ENCODE results near the gene DNAH8. TPM values are rescaled to one million over a fixed set of nuclear protein-coding genes. Genes with fewer than 3 reads are reported as not detected.
A peak's percentile ranks its signal among the peaks of the same experiment; 100 is the strongest.

Gene DNAH8
- total RNA-seq, 1 experiment from 2014 or later, result 0.15 TPM

GRCh38 chr6:38846844-38847243 is 131.7 kb downstream of the DNAH8 start:
- Histone ChIP-seq H4K20me1 (ENCODE audit: low read length) (no peaks in the 10 kb centered on the region), H3K4me1 (ENCODE audit: insufficient read depth, low read length) (peaks cover 16% of the 10 kb centered on the region), H3K79me2 (ENCODE audit: low read length) (no peaks in the 10 kb centered on the region), H3K4me2 (ENCODE audit: low read length) (no peak overlapping the region; the same call in 1 of the 2 replicates), H3K27ac (ENCODE audit: low read length) (no peak overlapping the region), H3K27me3 (ENCODE audit: low read length) (0 out of 2 replicates have a peak, but pooled peaks cover 4% of the 10 kb centered on the region), H3K9ac (ENCODE audit: low read length) (no peak overlapping the region), H3K9me2 (replicated peaks; ENCODE audit: low read length) (no peaks in the 10 kb centered on the region), H3F3A (ENCODE audit: low read length, unreplicated experiment) (no peaks in the 10 kb centered on the region), H3K36me3 (ENCODE audit: low read depth, low read length) (no peaks in the 10 kb centered on the region), H3K4me3 (ENCODE audit: low read length) (no peak overlapping the region), H3K9me3 (ENCODE audit: low read length) (no peaks in the 10 kb centered on the region), H2AFZ (ENCODE audit: low read length) (no peak overlapping the region)
- ChIA-PET POLR2A (ENCODE audit: unreplicated experiment) (no interaction called here), CTCF (interaction anchor here (0.6 kb wide), 1 partner anchor 52 kb away, joined by 4 read pairs; no protein-coding TSS in a partner anchor)
- ATAC-seq (peak; percentile 89), DNase-seq (peak; percentile 92)
- no TSS peak for BruUV-seq (replicated peaks)
- TF ChIP-seq EZH2 (IDR thresholded peaks at IDR 0.05; ENCODE audit: low read length, unreplicated experiment) (no peak), EZH2phosphoT487 (IDR thresholded peaks at IDR 0.05; ENCODE audit: borderline replicate concordance, low read length) (no peak), CTCF (conservative IDR thresholded peaks at IDR 0.05; ENCODE audit: low read depth, low read length) (no peak)
- intact Hi-C loops (cut with micrococcal nuclease), result no loop called here

- ChIA-PET CTCF (interaction anchor here (0.6 kb wide), 1 partner anchor 53 kb away, joined by 4 read pairs; no protein-coding TSS in a partner anchor), POLR2A (ENCODE audit: unreplicated experiment) (no interaction called here)
- H3K9me2 ChIP-seq (replicated peaks; ENCODE audit: low read length), result no peaks in the 10 kb centered on the region
- H3K9ac ChIP-seq (ENCODE audit: low read length), result no peak overlapping the region
- H3F3A ChIP-seq (ENCODE audit: low read length, unreplicated experiment), result no peaks in the 10 kb centered on the region
- no peak overlapping the region for H2AFZ ChIP-seq (ENCODE audit: low read length)
- BruUV-seq (replicated peaks), result no TSS peak
- peaks cover 16% of the 10 kb centered on the region for H3K4me1 ChIP-seq (ENCODE audit: insufficient read depth, low read length)
- peaks cover 4% of the 10 kb centered on the region; the same call in 1 of the 2 replicates for H3K27me3 ChIP-seq (ENCODE audit: low read length)
- H3K79me2 ChIP-seq (ENCODE audit: low read length), result no peaks in the 10 kb centered on the region
- H4K20me1 ChIP-seq (ENCODE audit: low read length), result no peaks in the 10 kb centered on the region
- ATAC-seq (no peak), DNase-seq (no peak)
- no peaks in the 10 kb centered on the region for H3K9me3 ChIP-seq (ENCODE audit: low read length)
- no peak overlapping the region for H3K4me2 ChIP-seq (ENCODE audit: low read length)
- TF ChIP-seq EZH2phosphoT487 (IDR thresholded peaks at IDR 0.05; ENCODE audit: borderline replicate concordance, low read length), result no peak
- TF ChIP-seq EZH2 (IDR thresholded peaks at IDR 0.05; ENCODE audit: low read length, unreplicated experiment), result no peak
- no peak overlapping the region for H3K27ac ChIP-seq (ENCODE audit: low read length)
- intact Hi-C loops (cut with micrococcal nuclease), result no loop called here
- no peaks in the 10 kb centered on the region for H3K36me3 ChIP-seq (ENCODE audit: low read depth, low read length)
- no peak overlapping the region for H3K4me3 ChIP-seq (ENCODE audit: low read length)
These were observed 132.4 kb downstream of the DNAH8 start for GRCh38 chr6:38847497-38847896.

- CTCF ChIA-PET, result no interaction called here
These were observed 133.6 kb downstream of the DNAH8 start for GRCh38 chr6:38848760-38849159.

More at GRCh38 chr6:38848760-38849159, 133.6 kb downstream of the DNAH8 start:
- H3K9me3 ChIP-seq (ENCODE audit: low read length), result no peaks in the 10 kb centered on the region
- no peak overlapping the region for H3K4me3 ChIP-seq (ENCODE audit: low read length)
- H3K9ac ChIP-seq (ENCODE audit: low read length), result no peak overlapping the region
- H3F3A ChIP-seq (ENCODE audit: low read length, unreplicated experiment), result no peaks in the 10 kb centered on the region
- BruUV-seq (replicated peaks), result no TSS peak
- POLR2A ChIA-PET (ENCODE audit: unreplicated experiment), result no interaction called here
- no peak overlapping the region for H3K4me2 ChIP-seq (ENCODE audit: low read length)
- ATAC-seq (no peak), DNase-seq (no peak)
- H3K27me3 ChIP-seq (ENCODE audit: low read length), result peaks cover 4% of the 10 kb centered on the region; the same call in 1 of the 2 replicates
- no peak for TF ChIP-seq CTCF (conservative IDR thresholded peaks at IDR 0.05; ENCODE audit: low read depth, low read length)
- no peak for TF ChIP-seq EZH2 (IDR thresholded peaks at IDR 0.05; ENCODE audit: low read length, unreplicated experiment)
- no peak for TF ChIP-seq EZH2phosphoT487 (IDR thresholded peaks at IDR 0.05; ENCODE audit: borderline replicate concordance, low read length)
- no peaks in the 10 kb centered on the region for H4K20me1 ChIP-seq (ENCODE audit: low read length)
- H2AFZ ChIP-seq (ENCODE audit: low read length), result no peak overlapping the region
- peaks cover 16% of the 10 kb centered on the region for H3K4me1 ChIP-seq (ENCODE audit: insufficient read depth, low read length)
- H3K79me2 ChIP-seq (ENCODE audit: low read length), result no peaks in the 10 kb centered on the region
- intact Hi-C loops (cut with micrococcal nuclease), result no loop called here
- H3K36me3 ChIP-seq (ENCODE audit: low read depth, low read length), result no peaks in the 10 kb centered on the region
- H3K27ac ChIP-seq (ENCODE audit: low read length), result no peak overlapping the region
- H3K9me2 ChIP-seq (replicated peaks; ENCODE audit: low read length), result no peaks in the 10 kb centered on the region
